ENCODE data around the gene CCDC57. TPM values are rescaled to one million over a fixed set of nuclear protein-coding genes. Genes with fewer than 3 reads are reported as not detected.

The CCDC57 gene
- total and polyA plus RNA-seq, 4 donors = 5.4 to 19.1 (median 11.7) TPM

GRCh38 chr17:82097184-82097918 is 115.3 kb downstream of the CCDC57 start:
- Histone ChIP-seq H3K9me3 (ENCODE audit: control insufficient read depth in 4 of 4, low read length in 3 of 4) (no peaks in the 10 kb centered on the region), H3K4me3 (ENCODE audit: low read depth in 1 of 3, low read length in 3 of 3) (peak overlapping the region; percentile 53 to 92 (median 69)), H3K27ac (ENCODE audit: low read depth in 1 of 2, low read length in 2 of 2) (peak overlapping the region; percentile 78 to 93), H3K36me3 (ENCODE audit: control insufficient read depth in 4 of 4, insufficient read depth in 3 of 4, low read depth in 1 of 4, low read length in 3 of 4) (peaks cover 6 to 12% (median 7%) of the 10 kb centered on the region in 4 donors), H3K4me1 (ENCODE audit: control insufficient read depth in 4 of 4, insufficient read depth in 4 of 4, low read length in 3 of 4) (peaks cover 28 to 77% (median 54%) of the 10 kb centered on the region in 4 donors), H3K27me3 (ENCODE audit: control insufficient read depth in 4 of 4, insufficient read depth in 4 of 4, low read length in 3 of 4) (no peaks in the 10 kb centered on the region), H3K9ac (ENCODE audit: low read depth in 1 of 2, low read length in 2 of 2) (peak overlapping the region; percentile 76 to 80)
- TF ChIP-seq EGR1 (IDR thresholded peaks at IDR 0.05; ENCODE audit: low read depth in 2 of 2) = no peak
- TF ChIP-seq FOXA2 (IDR thresholded peaks at IDR 0.05) = no peak
- no peak for TF ChIP-seq REST (IDR thresholded peaks at IDR 0.05)
- TF ChIP-seq MAX (IDR thresholded peaks at IDR 0.05) = no peak
- DNase-seq (ENCODE audit: low spot score) = peak; percentile 60
- under 1% methylated on average over 77 of the region's 77 CpGs for WGBS

- Histone ChIP-seq H3K4me3 (ENCODE audit: low read depth in 1 of 3, low read length in 3 of 3) (peak overlapping the region; percentile 53 to 92 (median 69)), H3K36me3 (ENCODE audit: control insufficient read depth in 4 of 4, insufficient read depth in 3 of 4, low read depth in 1 of 4, low read length in 3 of 4) (peaks cover 11 to 14% (median 12%) of the 10 kb centered on the region in 4 donors), H3K4me1 (ENCODE audit: control insufficient read depth in 4 of 4, insufficient read depth in 4 of 4, low read length in 3 of 4) (peaks cover 25 to 77% (median 52%) of the 10 kb centered on the region in 4 donors), H3K27me3 (ENCODE audit: control insufficient read depth in 4 of 4, insufficient read depth in 4 of 4, low read length in 3 of 4) (no peaks in the 10 kb centered on the region), H3K27ac (ENCODE audit: low read depth in 1 of 2, low read length in 2 of 2) (peak overlapping the region; percentile 78 to 93), H3K9me3 (ENCODE audit: control insufficient read depth in 4 of 4, low read length in 3 of 4) (no peaks in the 10 kb centered on the region), H3K9ac (ENCODE audit: low read depth in 1 of 2, low read length in 2 of 2) (peak overlapping the region; percentile 76 to 80)
- WGBS = 37% methylated on average over 8 of the region's 8 CpGs
- DNase-seq (ENCODE audit: low spot score) = no peak
- no peak for TF ChIP-seq CTCF (IDR thresholded peaks at IDR 0.05; ENCODE audit: low read depth, low read length, missing input control)
- TF ChIP-seq YY1 (IDR thresholded peaks at IDR 0.05) = no peak
- TF ChIP-seq REST (IDR thresholded peaks at IDR 0.05) = no peak
- TF ChIP-seq EGR1 (IDR thresholded peaks at IDR 0.05; ENCODE audit: low read depth in 2 of 2) = no peak
- TF ChIP-seq JUND (IDR thresholded peaks at IDR 0.05) = no peak
Observed at GRCh38 chr17:82096709-82097183, 115.9 kb downstream of the CCDC57 start.

All from liver (tissue), 9 donors.